D721Med (cell line): ENCODE measurements around the gene C19orf47.

ENCODE experiments used
- DNase-seq: peaks from one replicate; pipeline ENCODE4 v3.0.0; 2011; ENCODE audit warnings: low spot score; ENCODE audit not compliant: insufficient read length
- FAIRE-seq: peaks from 2 replicates; lab custom pipeline; 2011; peaks lifted over from hg19 to GRCh38; lab: Jason Lieb, UNC
- TF ChIP-seq, protein P1 (sequence below): IDR thresholded peaks from 2 replicates; pipeline ENCODE4 v1.5.1; 2012; ENCODE audit warnings: mild to moderate bottlenecking, control low read depth; ENCODE audit not compliant: insufficient read depth; ENCODE audit errors: missing control alignments

C19orf47 gene

DNA sequence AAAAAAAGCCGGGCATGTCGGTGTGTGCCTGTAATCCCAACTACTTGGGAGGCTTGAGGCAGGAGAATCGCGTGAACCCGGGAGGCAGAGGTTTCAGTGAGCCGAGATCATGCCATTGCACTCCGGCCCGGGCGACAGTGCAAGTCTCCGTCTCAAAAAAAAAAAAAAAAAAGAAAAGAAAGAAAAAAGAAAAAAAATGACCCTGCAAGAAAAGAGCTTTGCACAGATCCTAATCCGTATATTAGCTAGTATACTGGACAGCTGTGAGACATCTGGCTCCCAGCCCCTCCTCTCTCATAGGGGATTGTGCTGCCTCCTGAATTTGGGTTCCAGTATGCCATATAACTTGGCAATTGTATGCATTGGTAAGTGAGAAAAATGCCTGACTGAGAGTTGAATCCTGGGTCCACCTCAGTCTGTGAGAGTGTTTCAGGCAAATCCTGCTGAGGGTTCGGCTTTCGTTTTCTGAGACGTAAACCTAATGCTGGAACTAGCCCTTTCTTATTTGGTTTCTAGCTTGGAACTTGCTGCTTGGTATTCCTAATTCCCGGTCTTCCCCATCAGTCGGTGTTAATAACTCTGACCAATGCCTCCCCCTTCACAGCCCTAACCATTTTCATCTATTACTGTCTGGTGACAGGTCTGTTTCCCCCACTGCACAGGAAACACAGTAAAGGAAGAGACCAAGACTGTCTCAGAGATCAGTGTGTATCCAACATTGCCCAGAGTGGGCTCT, 61.8 kb downstream of the C19orf47 start:
- TF ChIP-seq, protein P1, sequence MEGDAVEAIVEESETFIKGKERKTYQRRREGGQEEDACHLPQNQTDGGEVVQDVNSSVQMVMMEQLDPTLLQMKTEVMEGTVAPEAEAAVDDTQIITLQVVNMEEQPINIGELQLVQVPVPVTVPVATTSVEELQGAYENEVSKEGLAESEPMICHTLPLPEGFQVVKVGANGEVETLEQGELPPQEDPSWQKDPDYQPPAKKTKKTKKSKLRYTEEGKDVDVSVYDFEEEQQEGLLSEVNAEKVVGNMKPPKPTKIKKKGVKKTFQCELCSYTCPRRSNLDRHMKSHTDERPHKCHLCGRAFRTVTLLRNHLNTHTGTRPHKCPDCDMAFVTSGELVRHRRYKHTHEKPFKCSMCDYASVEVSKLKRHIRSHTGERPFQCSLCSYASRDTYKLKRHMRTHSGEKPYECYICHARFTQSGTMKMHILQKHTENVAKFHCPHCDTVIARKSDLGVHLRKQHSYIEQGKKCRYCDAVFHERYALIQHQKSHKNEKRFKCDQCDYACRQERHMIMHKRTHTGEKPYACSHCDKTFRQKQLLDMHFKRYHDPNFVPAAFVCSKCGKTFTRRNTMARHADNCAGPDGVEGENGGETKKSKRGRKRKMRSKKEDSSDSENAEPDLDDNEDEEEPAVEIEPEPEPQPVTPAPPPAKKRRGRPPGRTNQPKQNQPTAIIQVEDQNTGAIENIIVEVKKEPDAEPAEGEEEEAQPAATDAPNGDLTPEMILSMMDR = no peak
- DNase-seq (no peak), FAIRE-seq (no peak)

DNA sequence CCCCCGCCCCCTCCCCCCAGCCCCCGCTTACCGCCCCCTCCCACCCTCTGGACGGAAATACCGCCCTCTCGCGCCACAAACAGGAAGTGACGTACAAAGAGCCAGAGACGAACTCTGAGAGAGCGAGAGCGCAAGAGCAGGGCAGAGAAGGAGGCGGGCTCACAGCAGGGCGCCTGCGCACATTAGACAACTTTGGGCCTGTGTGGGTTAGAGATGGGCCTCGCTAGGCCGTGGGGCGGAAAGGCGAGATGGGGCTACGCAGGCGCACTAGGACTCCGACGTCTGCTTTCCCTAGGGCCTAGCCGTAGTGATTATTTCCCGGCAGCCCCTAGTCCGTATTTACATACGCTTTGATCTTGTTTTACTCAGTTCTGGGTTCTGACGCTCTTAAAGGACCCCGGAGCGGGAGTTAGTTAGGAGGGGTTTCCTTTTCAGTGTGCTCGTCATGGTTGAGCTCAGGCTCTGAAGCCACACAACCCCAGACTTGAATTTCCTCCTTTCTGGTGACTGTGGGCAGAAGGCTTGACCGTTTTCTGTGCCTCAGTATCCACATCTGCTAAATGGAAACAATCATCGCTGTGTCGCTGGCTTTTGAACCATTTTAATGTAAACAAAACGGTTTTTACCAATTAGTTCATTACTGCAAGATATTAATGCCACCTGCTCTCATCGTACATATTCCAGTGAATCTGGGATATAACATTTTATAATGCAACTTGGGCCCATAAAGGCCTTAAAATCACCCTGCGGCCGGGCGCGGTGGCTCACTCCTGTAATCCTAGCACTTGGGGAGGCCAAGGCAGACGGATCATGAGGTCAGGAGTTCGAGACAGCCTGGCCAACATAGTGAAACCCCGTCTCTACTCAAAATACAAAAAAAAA, 62.6 kb downstream of the C19orf47 start:
- peak; percentile 54 for DNase-seq
- FAIRE-seq = no peak
- TF ChIP-seq, protein P1 = no peak

DNA sequence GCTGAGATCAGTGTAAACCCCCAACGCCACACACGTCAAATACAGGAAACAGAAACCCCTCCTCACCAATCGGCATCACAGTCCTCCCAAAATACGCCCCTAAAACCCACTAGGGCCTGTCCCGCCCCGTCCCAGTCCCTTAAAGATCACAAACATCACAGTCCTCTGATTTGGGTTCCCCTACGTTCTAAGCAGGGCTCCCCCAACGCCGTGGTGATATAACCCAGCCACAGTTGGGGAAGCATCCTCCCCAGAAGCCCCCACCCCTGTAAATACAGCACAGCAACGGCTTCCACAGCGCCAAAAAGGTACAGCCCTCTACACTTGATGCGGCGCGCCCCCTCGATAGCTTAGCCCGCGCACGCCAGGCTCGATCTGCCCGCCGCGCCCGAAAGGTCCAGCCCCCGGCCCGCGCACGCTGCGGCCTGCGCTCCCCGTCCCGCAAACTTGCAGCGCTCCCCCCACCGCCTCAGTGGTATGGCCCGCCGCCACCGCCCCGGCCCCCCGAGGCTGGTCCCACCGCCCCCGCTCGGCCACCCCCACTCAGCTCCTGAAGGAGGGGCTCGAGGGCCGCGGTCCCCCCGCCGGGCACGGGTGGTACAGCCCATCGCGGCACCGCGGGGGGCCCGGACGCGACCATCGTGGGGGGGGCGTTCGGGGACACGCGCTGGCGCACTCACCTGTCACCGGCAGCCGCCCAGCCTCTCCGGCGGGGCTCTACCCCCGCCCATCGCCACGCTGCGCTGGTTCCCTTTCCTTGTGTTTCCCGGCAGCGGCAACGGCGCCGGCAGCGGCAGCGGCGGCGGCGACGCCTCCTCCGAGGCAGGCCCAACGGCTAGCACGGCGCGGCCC, 63.5 kb downstream of the C19orf47 start, which contains the start of gene AKT2:
AKT2 (minus strand) TSS at position 845 of the 852 bp plus-strand sequence. CDS start 20,078 bp downstream, outside the sequence.
- FAIRE-seq (no peak), DNase-seq (no peak)
- TF ChIP-seq, protein P1 = no peak

DNA sequence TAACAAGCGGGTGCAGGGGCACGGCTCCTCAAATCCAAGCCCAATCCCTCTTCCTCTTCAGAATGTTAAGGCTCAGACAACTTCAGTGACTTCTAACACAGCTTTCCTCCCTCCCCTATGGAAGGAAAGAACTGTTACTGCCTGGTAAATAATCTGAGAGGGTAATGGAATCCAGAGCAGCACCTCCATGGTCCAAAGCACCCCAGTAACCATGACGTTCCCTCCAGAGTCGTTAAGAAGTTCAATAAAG, 64.0 kb downstream of the C19orf47 start:
- TF ChIP-seq, protein P1 = no peak
- FAIRE-seq = no peak
- DNase-seq = no peak

DNA sequence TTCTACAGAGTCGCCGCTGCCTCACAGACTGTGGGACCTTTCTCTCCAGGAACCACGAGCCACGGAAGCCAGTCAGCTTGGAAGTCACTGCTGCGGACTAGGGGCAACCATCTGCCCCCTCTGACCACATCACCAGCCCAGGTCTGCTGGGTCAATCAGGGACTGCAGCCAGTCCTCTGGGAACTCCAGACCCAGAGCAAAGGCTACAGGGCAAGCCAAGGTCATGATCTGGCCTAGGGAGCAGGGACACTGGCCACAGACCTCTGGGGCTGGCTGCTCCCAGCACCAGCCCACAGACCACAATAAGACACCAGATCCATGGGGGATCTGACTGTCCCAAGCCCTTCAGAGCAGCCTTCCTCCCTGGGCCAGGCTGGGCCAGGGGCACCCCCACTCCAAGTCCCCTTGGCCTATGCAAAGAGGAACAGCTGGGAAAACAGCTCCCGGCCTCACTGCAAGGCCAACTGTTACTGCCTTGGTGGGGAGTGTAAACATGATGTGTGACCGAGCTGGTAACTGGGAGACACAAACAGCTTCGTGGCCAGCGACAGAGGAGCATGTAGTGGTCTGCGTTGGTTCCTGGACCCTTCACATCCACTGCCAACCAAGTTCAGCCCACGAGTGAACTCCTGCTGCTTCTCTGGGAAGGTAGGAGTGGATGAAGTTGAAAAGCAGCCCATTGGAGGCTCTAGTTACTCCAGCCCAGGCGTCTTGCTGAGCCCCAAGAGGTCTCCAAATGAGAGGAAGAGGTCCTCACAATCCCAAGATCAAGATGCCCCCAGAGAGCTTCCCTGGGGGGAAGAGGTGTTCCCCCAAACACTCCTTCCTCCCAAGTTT, 64.6 kb downstream of the C19orf47 start:
- no peak for FAIRE-seq
- TF ChIP-seq, protein P1 = no peak
- DNase-seq = no peak

DNA sequence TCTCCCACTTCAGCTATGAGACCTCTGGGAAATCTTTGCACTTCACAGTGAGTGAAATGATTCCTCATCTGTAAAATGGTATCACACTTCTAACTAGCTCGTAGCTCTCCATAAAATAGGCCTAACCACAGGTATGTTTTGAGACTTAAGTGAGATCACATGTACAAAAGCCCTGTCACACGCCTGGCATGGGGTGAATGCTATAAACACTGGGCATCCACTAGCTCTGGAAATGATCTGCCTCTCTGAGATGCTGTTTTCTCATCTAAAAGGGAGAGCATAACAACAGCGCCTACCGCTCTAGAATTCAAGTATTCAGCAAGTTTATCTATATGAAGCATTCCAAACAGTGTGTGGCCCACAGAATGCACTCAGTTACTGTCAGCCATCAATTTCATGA, 65.3 kb downstream of the C19orf47 start:
- DNase-seq (no peak), FAIRE-seq (no peak)
- TF ChIP-seq, protein P1 = no peak
